ENCODE data around the gene KYNU. TPM values are rescaled to one million over a fixed set of nuclear protein-coding genes. Genes with fewer than 3 reads are reported as not detected.

KYNU gene
- total RNA-seq: 1.8 and 2.7 TPM in 2 replicates

DNA sequence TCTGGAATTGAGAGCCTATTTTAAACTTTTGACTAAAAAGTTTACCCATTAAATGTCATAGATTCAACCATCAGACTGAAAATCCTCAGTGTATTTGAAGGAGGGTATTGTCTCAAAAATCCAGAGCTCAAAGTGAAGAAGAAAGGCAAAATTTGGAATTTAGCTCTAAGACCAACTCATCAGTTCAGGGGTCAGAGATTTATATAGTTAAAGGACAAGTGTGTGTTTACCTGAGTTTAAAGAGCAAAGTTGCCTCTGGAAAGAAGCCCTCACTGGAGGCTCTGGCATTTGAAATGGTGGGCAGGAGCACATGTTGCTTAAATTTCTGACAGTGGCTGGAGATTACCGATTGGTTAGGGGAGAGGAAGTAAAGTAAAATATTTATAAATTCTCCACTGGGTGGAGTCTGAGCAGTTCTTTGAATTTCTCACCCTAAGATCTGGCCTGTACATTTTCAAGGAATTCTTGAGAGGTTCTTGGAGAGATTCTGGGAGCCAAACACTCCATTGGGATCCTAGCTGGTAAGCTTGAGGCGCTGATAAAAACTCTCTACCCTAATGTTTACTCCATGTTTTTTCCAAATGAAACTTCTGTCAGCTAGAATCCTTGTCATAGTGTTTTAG, at the start of gene KYNU:
KYNU (plus strand) TSS at position 449 of the 623 bp plus-strand sequence. CDS start 7,704 bp downstream, outside the sequence.
- no peaks in the 10 kb centered on the region for H3K36me3 ChIP-seq (ENCODE audit: control insufficient read depth, insufficient read depth, low read length)
- H3K4me3 ChIP-seq (ENCODE audit: low read depth, low read length): no peak within 1 kb of the TSS
- TF ChIP-seq, protein P1, sequence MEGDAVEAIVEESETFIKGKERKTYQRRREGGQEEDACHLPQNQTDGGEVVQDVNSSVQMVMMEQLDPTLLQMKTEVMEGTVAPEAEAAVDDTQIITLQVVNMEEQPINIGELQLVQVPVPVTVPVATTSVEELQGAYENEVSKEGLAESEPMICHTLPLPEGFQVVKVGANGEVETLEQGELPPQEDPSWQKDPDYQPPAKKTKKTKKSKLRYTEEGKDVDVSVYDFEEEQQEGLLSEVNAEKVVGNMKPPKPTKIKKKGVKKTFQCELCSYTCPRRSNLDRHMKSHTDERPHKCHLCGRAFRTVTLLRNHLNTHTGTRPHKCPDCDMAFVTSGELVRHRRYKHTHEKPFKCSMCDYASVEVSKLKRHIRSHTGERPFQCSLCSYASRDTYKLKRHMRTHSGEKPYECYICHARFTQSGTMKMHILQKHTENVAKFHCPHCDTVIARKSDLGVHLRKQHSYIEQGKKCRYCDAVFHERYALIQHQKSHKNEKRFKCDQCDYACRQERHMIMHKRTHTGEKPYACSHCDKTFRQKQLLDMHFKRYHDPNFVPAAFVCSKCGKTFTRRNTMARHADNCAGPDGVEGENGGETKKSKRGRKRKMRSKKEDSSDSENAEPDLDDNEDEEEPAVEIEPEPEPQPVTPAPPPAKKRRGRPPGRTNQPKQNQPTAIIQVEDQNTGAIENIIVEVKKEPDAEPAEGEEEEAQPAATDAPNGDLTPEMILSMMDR (IDR thresholded peaks at IDR 0.05; ENCODE audit: insufficient read depth, low read length, poor library complexity, severe bottlenecking): no peak
- DNase-seq (ENCODE audit: low read depth): no peak
- H3K27me3 ChIP-seq (ENCODE audit: control insufficient read depth, insufficient read depth, low read length): no peaks in the 10 kb centered on the region

DNA sequence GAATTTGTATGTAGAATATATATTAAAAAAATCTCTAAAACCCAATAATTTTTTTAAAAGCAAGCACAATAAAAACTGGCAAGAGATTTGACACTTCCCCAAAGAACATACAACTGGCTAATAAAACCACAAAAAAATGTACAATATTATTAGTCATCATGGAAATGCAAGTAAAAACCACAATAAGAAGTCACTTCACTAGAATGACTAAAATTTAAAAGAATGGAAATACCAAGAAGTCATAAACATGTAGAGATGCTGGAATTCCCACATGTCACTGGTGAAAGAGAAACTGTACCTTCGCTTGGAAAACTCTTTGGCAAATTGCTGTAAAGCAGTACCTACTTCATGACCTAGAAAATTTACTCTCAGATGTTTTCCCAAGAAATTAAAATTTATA, 43.4 kb upstream of the KYNU start:
- TF ChIP-seq, protein P1 (IDR thresholded peaks at IDR 0.05; ENCODE audit: insufficient read depth, low read length, poor library complexity, severe bottlenecking): no peak
- no peaks in the 10 kb centered on the region for H3K27me3 ChIP-seq (ENCODE audit: control insufficient read depth, insufficient read depth, low read length)
- no peaks in the 10 kb centered on the region for H3K36me3 ChIP-seq (ENCODE audit: control insufficient read depth, insufficient read depth, low read length)
- no peak overlapping the region for H3K4me3 ChIP-seq (ENCODE audit: low read depth, low read length)
- no peak for DNase-seq (ENCODE audit: low read depth)

DNA sequence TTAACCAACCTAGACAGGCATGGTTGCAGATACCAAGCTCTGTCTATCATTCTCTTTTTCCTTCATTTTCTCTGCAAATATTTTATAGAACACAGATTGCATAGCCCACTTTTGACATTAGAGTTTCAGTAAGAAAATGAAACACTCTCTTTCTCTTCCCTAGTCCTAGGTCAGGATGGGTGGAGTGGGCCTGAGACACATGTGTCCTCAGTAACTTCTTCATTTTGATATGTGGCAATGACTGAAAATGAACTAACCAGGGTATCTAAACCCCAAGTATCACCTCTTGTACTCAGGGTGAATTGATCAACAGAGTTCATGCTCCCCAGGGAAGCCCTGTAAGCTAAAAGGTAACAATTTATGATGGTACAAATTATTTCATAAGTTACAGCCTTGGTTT, 37.0 kb upstream of the KYNU start:
- no peaks in the 10 kb centered on the region for H3K27me3 ChIP-seq (ENCODE audit: control insufficient read depth, insufficient read depth, low read length)
- H3K36me3 ChIP-seq (ENCODE audit: control insufficient read depth, insufficient read depth, low read length): no peaks in the 10 kb centered on the region
- TF ChIP-seq, protein P1 (IDR thresholded peaks at IDR 0.05; ENCODE audit: insufficient read depth, low read length, poor library complexity, severe bottlenecking): no peak
- no peak for DNase-seq (ENCODE audit: low read depth)
- no peak overlapping the region for H3K4me3 ChIP-seq (ENCODE audit: low read depth, low read length)

DNA sequence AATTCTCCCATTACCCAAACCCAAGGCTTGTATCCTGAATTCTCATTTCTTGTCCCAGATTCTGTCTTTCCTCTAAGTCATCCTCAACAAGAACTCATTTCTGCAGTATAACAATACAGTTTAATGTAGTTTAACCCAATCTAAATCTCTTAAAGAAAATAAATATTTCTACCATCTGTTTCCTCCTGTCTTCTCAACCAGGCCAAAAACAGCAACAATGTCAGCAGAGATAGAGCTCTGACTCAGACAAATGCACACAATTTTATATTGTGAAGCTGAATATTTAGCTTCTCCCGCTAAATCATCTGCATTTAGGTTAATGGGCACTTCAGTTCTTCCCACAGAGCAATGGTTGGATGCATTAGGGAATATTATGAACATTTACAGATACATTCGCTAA, 35.7 kb upstream of the KYNU start:
- Histone ChIP-seq H3K4me3 (ENCODE audit: low read depth, low read length) (no peak overlapping the region), H3K36me3 (ENCODE audit: control insufficient read depth, insufficient read depth, low read length) (no peaks in the 10 kb centered on the region), H3K27me3 (ENCODE audit: control insufficient read depth, insufficient read depth, low read length) (no peaks in the 10 kb centered on the region)
- TF ChIP-seq, protein P1 (IDR thresholded peaks at IDR 0.05; ENCODE audit: insufficient read depth, low read length, poor library complexity, severe bottlenecking): no peak
- DNase-seq (ENCODE audit: low read depth): no peak

DNA sequence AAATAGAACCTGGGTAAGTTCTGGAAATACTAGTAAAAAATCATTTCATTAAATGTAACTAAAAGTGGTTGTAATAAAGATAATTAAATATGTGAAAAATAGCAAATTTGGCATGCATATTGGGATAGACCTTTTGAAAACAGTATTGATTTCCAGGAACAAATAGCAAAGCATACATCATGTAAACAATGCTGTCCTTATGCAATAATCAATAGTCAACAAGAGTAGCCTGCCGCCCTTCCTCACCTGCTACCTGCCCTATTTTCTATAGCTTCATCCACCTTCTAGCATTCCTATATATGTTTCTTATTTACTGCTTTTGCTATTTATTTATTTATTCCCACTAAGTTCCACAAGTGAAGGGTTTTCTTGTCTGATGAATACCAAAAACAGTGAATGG, 35.1 kb upstream of the KYNU start:
- TF ChIP-seq, protein P1 (IDR thresholded peaks at IDR 0.05; ENCODE audit: insufficient read depth, low read length, poor library complexity, severe bottlenecking): no peak
- Histone ChIP-seq H3K36me3 (ENCODE audit: control insufficient read depth, insufficient read depth, low read length) (no peaks in the 10 kb centered on the region), H3K4me3 (ENCODE audit: low read depth, low read length) (no peak overlapping the region), H3K27me3 (ENCODE audit: control insufficient read depth, insufficient read depth, low read length) (no peaks in the 10 kb centered on the region)
- DNase-seq (ENCODE audit: low read depth): no peak

DNA sequence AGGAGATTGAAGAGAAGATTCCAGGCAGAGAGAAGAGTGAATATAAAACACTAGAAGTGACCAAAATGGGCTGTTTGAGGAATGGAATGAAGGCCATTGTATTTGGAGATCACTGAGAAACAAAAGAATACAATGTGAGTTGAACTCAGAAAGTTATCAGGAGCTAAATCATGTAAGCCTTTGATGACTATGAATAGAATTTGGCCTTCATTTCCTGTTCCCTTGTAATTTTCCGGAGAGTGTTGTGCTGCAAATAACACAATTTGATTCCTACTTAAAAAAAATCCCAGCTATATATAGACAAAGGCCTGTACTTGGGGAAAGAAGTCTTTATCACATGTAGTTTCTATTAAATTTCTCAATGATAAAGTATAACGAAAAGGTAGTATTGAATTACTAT, 33.7 kb upstream of the KYNU start:
- Histone ChIP-seq H3K27me3 (ENCODE audit: control insufficient read depth, insufficient read depth, low read length) (no peaks in the 10 kb centered on the region), H3K36me3 (ENCODE audit: control insufficient read depth, insufficient read depth, low read length) (no peaks in the 10 kb centered on the region), H3K4me3 (ENCODE audit: low read depth, low read length) (no peak overlapping the region)
- no peak for DNase-seq (ENCODE audit: low read depth)
- TF ChIP-seq, protein P1 (IDR thresholded peaks at IDR 0.05; ENCODE audit: insufficient read depth, low read length, poor library complexity, severe bottlenecking): no peak

Measured in kidney epithelial cell (primary cell).